ENCODE measurements around the gene SLF1. TPM values are rescaled to one million over a fixed set of nuclear protein-coding genes. Genes with fewer than 3 reads are reported as not detected.

Gene SLF1
- total RNA-seq, 1 experiment from 2014 or later, result 12.7 TPM

DNA sequence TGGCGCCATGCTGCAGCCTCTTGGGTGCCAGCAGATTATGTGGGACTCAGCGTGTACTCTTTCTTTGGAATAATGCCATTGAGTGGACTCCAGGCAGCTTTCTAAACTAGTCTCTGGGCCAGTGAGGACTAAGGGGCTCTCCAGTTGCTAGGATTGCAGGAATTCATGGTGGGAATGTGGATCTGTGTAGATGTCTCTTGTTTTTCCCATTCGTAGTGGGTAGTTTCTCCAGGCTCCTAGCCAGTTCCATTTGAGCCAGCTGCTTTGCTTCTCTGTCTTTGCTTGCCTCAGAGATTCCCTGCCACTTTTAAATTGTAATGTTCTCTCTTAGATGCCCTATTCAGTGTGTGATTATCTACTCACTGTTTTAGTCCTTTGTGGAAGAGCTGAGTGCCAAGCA lies 42.6 kb downstream of the SLF1 start:
- no peak for DNase-seq (ENCODE audit: low read depth)

DNA sequence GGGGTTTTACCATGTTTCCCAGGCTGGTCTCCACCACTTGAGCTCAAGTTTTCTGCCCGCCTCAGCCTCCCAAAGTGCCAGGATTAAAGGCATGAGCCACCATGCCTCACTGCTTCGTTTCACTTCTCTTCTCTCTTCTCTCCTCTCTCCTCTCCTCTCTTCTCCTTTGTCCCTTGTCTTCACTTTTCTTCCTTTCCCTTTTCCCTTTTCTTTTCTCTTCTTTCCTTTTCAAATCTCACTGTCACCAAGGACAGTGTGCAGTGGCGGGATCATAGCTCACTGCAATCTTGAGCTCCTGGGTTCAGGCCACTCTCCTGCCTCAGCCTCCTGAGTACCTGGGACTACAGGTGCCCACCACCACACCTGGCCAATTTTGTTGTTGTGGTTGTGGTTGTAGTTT lies 49.5 kb downstream of the SLF1 start:
- no peak for DNase-seq (ENCODE audit: low read depth)

DNA sequence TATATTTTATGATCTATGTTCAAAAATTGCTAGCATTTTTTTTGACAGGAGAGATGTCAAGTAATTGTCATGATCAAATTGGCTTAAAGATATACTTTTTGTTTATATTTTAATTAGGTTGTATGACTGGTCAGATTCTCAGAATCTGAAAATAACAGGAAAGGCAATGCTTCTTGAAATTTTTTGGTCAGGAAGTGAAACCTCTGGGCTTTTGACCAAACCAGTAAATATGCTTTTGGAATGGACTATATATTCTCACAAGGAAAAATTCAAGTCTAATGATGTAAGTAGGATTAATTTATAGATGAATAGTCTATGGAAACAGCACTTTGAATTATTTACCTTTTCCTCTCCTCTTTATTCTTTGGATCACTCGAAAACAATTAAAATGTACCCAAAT lies 52.3 kb downstream of the SLF1 start:
- DNase-seq (ENCODE audit: low read depth), result no peak

DNA sequence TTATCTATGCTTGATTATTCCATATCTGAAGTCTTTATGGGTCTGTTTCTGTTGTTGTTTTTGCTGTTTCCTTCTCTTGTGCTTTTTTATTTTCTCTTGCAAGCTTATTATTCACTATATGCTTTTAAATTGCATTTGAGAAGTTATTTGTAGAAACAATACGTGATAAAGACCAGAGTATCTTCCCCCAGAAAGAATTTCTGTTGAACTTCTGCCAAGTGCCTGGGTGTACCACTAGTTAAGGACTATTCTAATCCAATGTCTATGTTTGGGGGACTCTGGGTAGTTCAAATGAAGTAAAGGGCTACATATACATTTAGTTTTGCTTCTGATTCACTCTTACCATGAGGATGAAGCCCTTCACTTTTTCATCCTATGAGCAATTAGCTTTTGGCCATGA lies 54.3 kb downstream of the SLF1 start:
- DNase-seq (ENCODE audit: low read depth), result no peak

DNA sequence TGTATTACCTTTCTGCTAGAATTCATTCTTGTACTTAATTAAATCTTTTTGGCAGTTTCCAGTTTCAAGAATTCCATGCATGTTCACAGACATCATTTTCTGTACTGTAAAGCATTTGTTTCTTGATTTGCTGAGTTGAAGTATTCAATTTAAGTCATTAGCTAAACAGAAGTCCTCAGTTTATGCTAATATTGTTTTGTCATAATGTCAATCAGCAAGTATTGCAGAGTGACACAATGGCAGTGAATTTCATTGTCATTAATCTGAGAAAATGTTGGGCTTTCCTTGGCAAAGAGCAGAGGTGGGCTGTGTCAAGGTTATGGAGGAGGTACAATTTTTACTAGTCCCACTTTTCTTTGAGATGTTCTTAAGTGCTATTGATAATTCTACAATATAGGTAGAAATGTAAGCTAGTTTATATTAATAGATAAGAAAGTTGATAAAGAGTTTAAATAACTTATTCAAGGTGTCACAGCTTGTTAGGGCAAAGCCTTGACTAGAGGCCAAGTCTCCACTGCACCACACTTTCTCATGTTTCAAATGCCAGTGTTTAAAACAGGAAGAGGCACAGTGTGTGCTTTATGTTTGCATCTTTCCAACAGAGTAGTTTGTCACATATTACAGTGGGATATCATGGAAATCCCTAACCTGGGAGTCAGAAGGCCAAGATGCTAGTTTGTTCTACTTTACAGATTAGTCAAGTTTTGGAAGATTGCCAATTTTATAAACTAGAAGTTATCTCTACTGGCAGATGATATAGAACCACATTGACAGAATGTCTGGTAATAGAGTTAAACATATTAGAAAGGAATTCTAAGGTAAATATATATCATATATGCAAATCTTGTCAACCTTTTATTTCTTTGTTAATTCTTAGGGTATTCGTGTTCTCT lies 56.3 kb downstream of the SLF1 start:
- DNase-seq (ENCODE audit: low read depth), result peak; percentile 25

DNA sequence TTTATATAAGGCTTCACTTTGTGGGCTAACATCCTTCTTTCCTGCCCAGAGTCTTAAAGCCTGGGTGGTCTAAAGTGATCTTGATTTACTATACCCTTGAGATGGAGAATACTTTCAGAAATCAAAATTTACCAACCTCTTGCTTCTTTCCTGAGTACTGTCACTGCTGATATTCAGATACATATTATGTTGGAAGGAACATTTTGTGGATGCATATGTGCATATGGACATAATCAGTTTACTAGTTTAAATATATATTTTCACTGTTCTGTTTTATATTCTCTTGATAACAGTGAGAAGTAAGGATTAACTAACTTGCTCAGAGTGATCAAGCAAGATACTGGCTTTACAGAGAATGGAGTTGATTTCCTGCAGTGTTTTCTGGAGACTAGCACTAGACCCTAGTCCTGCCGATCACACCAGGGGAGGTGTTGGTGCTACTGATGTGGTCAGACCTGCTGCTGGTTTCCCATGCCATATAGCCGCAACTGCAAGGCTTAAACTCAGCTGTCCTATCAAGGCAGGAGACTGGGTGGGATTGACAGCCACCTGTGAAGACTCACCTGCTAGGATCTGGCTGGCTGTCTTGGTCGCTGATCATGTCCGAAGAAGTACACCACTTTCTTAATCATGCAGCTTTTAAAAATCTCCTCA lies 57.6 kb downstream of the SLF1 start:
- no peak for DNase-seq (ENCODE audit: low read depth)

DNA sequence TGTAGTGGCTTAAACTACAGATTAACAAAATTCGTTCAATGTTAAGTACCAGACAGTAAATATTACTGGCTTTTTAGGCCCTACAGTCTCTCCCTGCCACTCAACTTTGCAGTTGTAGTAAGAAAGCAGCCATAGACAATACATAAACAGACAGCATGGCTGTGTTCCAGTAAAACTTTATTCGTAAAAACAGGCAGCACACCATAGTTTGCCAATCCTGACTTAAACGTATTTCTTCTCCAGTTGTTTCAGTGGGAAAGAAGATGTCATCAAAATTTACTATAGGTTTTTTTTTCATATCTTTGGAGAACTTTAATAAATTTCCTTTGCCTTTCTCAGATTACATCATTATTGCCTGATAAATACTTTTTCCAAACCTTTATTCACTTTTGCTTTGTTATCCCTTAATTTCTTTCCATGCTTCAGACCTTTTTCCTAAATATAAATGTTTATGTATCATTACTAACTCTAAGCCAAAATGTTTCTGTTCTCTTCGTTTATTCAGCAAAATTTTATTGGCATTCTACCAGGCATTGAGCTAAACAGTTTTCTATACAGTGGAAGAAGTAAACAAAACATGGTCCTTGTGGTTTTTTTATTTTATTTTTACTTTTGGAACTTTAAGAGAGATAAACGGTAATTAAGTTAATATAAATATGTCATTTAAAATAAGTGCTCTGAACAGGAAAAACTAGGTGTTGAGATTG lies 64.5 kb downstream of the SLF1 start:
- DNase-seq (ENCODE audit: low read depth), result no peak

DNA sequence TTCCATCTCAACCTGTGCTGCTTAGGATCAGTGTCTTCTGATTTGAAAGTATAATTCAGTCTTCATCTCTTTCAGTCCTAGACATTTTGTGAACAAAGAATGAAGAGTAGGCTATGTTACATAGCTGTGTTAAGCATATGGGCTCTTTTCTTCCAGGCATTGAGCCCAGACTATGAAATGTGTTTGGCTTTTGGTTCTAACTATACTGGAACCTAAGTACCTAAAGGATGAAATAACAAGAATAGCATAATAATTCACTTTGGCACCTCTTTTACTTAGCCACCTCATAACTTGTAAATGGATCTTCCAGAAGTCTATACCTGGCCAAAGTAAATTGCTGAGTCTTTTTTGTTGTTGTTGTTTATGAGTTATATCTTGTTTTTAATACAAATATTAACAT lies 71.4 kb downstream of the SLF1 start:
- no peak for DNase-seq (ENCODE audit: low read depth)

DNA sequence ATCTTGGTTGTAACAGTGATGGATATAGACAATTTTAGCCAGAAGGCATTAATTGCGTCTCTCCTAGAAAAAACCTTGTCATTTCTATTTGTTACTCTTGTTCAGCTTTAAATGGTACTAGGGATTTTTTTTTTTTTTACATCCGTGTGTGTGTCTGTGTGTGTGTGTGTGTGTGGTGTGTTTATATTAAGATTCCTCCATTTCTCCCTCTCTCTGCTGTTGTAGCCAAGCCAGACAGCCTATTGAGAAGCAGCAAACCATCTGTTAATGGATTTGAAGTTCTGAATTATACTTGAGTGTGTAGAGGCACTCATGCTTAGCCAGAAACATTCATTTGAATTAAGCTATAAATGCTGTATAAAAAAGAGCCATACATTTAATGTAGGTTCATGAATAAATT lies 72.3 kb downstream of the SLF1 start:
- no peak for DNase-seq (ENCODE audit: low read depth)

DNA sequence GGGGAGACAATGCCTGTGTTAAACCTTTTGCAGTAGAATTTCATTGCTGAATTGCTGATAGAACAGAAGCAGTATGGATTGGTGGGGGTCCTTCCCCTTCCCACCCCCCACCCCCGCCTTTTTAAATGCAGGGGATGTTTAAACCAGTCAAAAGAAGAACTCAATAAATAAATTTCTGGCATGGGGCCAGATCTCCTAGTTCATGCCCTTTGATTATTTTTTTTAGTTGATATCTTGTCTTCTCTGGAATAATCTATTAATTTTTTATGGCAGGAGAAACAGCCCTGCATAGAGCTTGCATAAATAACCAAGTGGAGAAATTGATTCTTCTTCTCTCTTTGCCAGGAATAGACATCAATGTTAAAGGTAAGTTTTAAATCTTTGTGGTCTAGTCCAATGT lies 72.8 kb downstream of the SLF1 start:
- DNase-seq (ENCODE audit: low read depth), result no peak

DNA sequence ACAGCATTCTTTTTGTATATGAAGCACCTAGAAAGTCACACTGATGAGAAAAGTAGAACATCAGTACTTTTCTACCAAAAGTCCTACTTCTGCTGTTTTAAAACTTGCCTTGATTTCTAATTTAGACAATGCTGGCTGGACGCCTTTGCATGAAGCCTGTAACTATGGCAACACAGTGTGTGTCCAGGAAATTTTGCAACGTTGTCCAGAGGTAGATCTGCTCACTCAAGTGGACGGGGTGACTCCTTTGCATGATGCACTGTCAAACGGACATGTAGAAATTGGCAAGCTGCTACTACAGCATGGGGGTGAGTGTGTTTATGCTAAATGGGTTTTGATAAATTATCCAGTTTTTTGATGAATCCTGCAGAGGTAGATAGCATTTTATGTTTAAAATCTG lies 73.5 kb downstream of the SLF1 start:
- peak; percentile 50 for DNase-seq (ENCODE audit: low read depth)

DNA sequence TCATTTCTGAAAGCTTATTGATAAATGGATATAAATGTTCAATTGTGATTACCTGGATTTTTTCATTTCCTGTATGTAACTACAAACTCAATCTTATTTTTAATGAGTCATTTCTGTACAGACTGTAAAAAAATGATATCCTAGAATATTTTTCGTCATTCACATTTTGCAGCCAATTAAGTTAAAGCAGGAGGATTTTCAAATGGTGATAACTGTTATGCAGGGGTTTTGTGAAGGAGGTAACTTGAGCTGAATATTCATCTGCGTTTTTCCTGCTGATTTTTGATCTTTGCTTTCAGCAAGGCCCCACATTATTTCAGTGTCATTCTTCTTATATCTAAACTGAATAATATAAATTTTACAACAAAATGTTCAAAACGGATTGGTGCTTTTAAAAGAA lies 74.1 kb downstream of the SLF1 start:
- no peak for DNase-seq (ENCODE audit: low read depth)

DNA sequence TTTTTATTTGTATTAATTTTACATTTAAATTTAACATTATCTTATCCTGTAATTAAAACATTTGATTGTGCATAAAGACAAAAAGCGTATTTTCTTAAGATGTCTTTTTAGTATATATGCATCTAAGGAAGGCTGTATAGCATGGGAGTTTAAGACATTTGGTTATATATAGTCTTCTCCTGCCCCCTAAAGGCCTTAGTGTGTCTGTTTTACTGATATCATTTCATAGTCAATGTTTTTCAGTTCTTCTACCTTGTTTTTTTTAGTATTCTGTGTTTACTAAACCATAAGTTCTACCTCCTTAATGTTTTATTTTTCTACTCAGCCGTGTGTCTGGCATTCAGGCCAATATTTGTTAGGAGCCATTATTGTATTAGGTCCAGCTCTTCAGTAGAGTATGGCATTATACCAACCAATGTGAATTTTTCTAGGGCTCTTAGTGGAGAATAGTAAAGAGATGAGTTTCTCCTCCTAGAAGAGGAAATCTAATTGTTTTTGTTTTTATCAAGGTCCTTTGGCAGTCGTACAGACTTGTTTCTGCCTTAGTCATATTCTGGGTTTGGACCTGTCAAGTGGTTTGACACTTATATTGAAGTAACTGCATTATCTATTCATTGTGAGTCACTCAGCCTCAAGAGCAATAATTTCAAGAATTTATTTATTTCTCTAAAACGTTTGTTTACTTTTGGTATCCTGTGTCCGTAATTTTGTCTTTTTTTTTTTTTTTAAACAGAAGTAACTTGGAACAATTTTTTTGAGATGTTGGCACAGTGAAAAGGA lies 74.8 kb downstream of the SLF1 start:
- peak; percentile 90 for DNase-seq (ENCODE audit: low read depth)

DNA sequence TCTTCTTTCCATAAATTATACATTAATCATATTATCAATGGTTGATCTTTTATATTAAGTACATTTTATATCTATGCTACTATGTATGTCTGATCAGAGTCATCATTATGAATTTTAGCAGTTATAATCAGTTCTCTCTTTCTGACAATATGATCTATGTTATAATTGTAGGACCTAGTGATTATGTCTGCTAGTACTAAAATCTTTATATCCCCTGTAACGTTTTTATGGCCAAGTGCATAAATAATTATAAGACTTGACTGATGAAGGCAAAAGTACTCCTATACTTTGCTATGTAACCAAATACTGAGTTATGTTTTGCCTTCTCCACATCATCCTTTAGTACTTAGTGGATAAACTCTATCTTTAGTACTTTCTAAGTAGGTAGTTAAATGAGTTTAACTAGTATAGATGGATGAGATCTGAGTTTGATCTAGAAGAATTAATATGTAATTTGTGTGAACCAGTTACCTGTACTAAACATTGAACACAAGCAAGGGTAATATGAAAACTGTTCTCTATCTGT lies 75.4 kb downstream of the SLF1 start:
- DNase-seq (ENCODE audit: low read depth), result no peak

DNA sequence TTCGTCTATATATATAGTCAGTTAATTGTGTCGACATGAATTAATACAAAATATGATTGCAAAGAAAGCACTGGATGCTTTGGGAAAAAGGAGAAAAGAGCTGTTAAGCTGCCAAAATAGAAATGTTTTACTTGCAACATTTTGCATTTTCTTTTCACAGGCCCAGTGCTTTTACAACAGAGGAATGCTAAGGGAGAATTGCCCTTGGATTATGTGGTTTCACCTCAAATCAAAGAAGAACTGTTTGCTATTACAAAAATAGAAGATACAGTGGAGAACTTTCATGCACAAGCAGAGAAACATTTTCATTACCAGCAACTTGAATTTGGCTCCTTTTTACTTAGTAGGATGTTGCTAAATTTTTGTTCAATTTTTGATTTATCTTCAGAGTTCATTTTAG lies 76.2 kb downstream of the SLF1 start:
- DNase-seq (ENCODE audit: low read depth), result no peak

DNA sequence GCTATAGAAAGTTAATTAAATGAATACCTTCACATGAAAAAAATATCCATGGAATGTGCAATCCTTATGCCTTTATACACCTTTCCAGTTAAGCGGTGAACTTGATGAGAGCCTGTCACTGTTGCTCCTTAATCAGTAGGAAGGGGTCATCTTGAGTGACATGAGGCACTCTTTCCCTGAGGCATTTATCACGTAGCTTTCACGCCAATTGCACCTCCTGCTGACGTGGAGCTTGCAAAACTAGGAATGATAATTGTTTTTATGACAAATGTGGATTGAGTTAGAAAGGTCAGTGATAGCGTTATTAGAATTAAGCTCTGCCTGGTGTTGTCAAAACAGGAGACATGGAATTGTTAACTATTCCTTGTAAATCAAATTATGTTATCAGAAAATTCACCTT lies 79.7 kb downstream of the SLF1 start:
- DNase-seq (ENCODE audit: low read depth), result no peak

DNA sequence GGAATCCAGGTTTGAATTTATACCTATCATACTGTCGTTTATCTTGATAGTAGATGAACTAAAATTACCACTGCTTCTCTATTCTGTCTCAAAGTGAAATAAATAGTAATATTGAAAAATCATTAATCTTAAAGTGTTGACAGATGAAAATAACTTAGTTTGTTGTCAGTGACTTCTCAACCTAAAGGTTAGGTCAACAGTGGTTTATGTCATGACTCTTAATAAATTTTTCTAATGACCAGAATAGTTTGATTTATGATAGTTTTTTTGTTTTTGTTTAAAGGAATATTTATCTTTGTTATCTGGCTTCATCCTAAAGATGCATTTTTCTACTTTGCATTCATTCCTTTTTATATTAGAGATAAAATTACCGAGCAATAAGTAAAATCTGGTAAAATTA lies 81.1 kb downstream of the SLF1 start:
- DNase-seq (ENCODE audit: low read depth), result no peak

DNA sequence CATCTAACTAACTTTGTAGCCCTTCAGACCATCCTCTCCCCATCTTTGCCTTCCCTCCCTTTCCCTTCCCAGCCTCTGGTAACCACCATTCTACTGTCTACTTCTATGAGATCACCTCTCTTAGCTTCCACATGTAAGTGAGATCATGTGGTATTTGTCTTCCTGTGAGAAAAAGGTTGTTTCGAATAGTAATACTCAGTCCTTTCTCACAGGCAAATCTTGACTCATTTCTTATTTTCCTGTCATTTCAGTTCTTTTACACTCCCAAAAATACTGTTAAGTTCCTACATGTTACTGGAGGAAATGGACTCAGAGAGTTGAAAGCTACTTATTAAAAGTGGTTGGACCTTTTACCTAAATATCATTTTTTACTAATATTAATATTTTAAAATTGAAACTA lies 82.1 kb downstream of the SLF1 start:
- DNase-seq (ENCODE audit: low read depth), result no peak

DNA sequence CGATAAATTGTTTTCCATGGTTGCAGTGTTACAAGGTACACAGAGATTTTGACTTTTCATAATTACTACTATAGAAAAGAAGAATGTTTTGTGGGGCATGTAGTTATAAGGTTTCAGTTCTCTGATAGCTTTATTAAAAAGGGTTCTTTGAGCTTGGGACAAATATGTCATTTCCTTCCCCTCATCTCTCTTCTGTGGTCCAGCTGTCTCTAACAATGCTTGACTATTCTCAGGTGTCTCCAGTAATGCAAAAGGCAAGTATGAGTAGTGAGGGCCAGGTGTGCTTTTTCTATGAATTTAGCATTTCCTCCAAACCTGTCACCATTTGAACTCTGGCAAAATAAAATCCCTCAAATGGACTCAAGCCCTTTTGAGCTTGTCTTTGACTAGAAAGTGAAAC lies 84.3 kb downstream of the SLF1 start:
- DNase-seq (ENCODE audit: low read depth), result no peak

DNA sequence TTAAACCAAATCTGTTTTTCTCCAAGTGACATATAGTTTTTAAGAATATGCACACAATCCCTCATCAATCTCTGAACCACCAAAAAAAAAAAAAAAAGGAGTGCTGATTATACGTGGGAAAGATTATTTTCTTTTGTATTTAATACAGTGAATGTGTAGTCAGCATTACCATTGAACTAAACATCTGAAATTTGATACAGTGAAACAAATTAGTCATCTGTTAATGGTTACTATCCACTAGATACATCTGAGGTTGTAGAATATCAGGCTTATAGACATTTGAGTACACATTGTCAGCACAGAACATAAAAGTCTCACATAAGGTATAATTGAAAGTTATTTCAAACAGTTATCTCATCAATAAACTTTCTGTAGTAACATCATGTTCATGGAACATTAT lies 87.0 kb downstream of the SLF1 start:
- DNase-seq (ENCODE audit: low read depth), result peak; percentile 34

DNA sequence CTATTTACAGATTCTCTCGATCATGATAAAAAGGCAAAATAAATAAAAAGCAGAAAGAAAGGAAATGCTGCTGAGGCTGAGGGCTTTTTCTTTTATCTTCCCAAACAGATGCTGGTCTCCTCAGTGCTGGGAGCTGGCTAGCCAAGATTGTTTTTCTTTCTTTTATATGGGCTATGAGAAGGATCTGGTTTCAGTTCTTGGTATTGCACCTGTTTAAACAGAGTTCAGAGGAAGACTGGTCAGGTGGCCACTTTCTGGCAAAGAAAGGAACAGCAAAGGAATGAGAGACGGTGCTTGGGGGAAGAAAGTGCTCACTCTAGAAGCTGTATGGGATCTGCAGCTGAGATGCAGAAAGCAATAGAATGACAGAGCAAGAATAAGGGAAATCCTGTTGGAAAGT lies 88.9 kb downstream of the SLF1 start:
- DNase-seq (ENCODE audit: low read depth), result peak; percentile 64

DNA sequence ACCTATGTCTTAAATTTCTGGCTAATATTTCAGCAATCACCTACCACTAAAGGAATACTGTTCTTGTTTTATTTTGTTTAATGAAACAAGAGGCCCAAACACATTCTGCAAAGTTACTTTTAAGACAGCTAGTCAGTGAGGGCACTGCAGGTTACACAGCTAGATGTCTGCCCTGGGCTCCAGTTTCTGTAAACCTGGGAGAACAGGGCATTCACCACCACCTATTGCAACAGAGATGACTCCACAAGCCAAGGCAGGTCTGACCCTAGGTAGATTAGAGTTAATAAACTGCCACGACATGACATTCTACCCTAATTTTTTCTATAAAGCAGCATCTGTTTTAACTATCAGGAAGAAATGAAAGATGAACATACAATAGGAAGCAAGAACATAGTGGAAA lies 90.8 kb downstream of the SLF1 start:
- DNase-seq (ENCODE audit: low read depth), result no peak
